VCaP (cell line): ENCODE results near the gene IER5L.
A peak's percentile ranks its signal among the peaks of the same experiment; 100 is the strongest.

ENCODE experiments used
- H3K27ac ChIP-seq: fragments of 450-650 bp; 2 replicates; pipeline ENCODE4 v1.5.1; 2017
- CTCF ChIP-seq: fragments of 450-650 bp; conservative IDR thresholded peaks from 2 replicates; pipeline ENCODE4 v1.5.1; 2017; ENCODE audit warnings: mild to moderate bottlenecking, moderate library complexity

Gene IER5L

GRCh38 chr9:129140397-129141065 lies 37.5 kb downstream of the IER5L start:
- TF ChIP-seq CTCF: no peak
- H3K27ac ChIP-seq: peak overlapping the region; percentile 81

GRCh38 chr9:129139993-129140396 lies 38.1 kb downstream of the IER5L start:
- H3K27ac ChIP-seq: peak overlapping the region; percentile 81
- TF ChIP-seq CTCF: no peak

GRCh38 chr9:129139233-129139992 lies 38.6 kb downstream of the IER5L start:
- TF ChIP-seq CTCF: peak; percentile 95
- H3K27ac ChIP-seq: peak overlapping the region; percentile 81

GRCh38 chr9:129138476-129139232 lies 39.4 kb downstream of the IER5L start:
- peak overlapping the region; percentile 81 for H3K27ac ChIP-seq
- no peak for TF ChIP-seq CTCF

- TF ChIP-seq CTCF: no peak
- H3K27ac ChIP-seq: peak overlapping the region; percentile 26; the same call in 1 of the 2 replicates
Observed at GRCh38 chr9:129138144-129138462, 40.0 kb downstream of the IER5L start.

GRCh38 chr9:129137292-129138143 lies 40.5 kb downstream of the IER5L start:
- no peak for TF ChIP-seq CTCF
- peak overlapping the region; percentile 26; the same call in 1 of the 2 replicates for H3K27ac ChIP-seq
